CMK (cell line): Measurements from ENCODE around the gene PTGER4.
"Not testable (repeated sequence)": the region's sequence is repeated elsewhere in the genome, so short reads cannot be mapped to it uniquely, and the experiment has no call there.

ENCODE experiments used
- DNase-seq: peaks from one replicate; pipeline ENCODE4 v3.0.0-alpha.2; 2010; ENCODE audit warnings: low read depth

The PTGER4 gene

DNA sequence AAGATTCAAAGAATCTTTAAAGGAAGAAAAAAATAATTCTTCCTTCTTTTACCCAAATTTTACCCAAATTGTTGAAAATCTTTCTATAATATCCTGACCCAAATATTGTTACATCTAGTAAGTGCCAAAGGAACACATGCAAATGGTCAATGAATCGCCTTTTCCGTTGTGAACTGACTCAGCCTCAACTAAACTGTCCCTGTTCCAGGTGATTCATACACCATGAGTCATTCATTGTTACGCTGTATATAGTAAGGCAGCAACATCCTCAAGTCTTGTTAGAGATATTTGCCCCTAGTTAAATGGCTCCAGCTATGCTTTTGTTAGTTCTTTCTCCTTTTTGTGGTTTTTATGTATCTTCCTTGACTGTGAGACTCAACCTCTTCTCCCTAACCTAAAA lies 9.7 kb downstream of the PTGER4 start:
- DNase-seq = no peak

DNA sequence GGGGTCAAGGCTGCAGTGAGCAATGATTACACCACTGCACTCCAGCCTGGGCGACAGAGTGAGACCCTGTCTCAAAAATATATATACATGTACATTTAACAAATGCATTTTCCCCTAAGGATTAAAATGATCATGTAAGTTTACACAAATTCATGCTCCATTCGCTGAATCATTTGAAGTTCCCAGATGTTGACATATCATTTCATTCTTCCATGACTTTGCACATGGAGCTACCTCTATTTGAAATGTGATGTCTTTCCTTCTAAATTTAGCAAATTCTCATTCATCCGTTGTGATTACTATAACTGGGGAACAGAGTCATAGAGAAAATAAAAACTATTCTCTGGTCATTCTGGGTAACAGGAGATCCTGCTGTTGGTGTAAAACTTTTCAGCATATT lies 10.6 kb downstream of the PTGER4 start:
- DNase-seq = no peak

- no peak for DNase-seq
These were observed 12.2 kb downstream of the PTGER4 start for GRCh38 chr5:40691894-40692293.

- no peak for DNase-seq
These were observed 14.7 kb downstream of the PTGER4 start for GRCh38 chr5:40694433-40694832.

DNA sequence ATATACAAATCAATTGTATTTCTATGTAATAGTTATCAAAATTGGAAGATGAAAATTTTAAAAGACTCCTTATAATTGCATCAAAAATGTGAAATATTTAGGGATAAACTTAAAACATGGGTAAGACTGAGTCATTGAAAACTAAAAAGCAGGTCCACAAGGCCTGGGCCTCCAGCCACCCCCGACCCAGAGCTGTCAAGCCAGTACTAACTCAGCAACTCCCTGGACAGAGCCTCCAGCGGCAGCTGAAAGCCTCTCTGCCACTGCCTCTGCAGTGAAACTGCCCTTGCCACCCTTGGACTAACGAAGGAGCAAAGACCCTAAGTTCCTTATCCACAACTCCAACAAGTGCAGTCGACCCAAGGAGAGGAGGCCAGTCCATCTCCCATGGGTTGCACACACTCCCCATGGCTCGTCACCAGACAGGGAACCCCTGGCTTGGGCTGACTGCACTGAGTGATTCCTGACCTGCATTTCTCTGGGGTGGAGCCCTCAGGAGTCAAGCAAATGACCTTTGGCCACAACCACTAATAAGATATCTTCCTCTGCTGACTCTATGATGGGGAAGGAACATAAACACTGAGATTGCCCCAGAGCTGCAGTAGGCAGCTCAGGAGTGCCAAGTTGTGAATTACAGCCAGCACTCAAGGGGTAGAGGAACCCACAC lies 20.5 kb downstream of the PTGER4 start:
- DNase-seq = no peak

DNA sequence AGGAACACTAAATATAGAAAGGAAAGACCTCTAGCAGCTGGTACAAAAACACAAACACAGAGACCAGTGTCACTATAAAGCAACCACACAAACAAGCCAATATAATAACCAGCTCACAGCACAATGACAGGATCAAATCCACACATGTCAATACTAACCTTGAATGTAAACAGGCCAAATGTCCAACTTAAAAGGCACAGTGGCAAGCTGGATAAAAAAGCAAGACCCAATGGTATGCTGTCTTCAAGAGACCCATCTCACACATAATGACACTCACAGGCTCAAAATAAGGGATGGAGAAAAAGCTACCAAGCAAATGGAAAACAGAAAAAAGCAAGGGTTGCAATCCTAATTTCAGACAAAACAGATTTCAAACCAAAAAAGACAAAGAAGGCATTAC lies 22.3 kb downstream of the PTGER4 start:
- DNase-seq = not testable (repeated sequence)

GRCh38 chr5:40705484-40705883 lies 25.8 kb downstream of the PTGER4 start:
- DNase-seq = not testable (repeated sequence)

DNA sequence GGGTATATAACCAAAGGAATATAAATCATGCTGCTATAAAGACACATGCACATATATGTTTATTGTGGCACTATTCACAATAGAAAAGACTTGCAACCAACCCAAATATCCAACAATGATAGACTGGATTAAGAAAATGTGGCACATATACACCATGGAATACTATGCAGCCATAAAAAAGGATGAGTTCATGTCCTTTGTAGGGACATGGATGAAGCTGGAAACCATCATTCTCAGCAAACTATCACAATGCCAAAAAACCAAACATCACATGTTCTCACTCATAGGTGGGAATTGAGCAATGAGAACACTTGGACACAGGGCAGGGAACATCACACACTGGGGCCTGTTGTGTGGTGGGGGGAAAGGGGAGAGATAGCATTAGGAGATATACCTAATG lies 30.9 kb downstream of the PTGER4 start:
- not testable (repeated sequence) for DNase-seq

DNA sequence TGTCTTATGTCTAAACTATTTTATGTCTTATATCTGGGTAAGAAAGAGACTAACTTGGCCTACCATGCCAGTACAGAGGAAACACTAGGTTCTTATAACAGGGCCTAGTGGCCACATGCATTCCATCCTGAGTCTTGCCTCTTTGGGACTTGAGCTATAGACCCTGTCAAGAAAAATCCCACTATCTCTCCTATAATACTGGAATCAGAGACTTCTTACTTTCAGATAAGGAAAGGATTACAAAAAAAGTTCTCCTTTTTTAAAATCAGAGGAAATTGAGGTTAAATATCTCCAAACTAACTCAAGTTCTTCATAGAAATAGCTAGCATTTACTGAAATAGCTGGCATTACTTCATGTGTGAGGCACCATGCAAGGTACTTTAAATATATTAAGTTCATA lies 34.3 kb downstream of the PTGER4 start:
- no peak for DNase-seq

GRCh38 chr5:40716000-40716399 lies 36.3 kb downstream of the PTGER4 start:
- no peak for DNase-seq

DNA sequence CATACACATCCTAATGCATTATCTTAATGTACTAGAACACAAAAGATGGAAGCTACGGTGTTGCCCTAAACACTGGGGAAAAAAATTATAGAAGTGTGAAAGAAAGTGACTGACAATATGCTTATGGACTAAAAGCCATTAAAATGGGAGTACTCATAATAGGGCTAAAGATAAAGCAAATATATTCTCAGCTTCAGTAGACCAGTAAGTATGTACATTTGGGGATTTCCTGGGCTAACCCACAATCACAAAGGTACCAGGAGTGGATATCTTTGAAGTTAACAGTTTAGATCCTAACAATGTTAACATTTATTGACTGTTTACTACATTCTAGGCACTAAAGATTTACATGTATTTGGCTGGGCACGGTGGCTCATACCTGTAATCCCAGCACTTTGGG lies 36.9 kb downstream of the PTGER4 start:
- DNase-seq = no peak

DNA sequence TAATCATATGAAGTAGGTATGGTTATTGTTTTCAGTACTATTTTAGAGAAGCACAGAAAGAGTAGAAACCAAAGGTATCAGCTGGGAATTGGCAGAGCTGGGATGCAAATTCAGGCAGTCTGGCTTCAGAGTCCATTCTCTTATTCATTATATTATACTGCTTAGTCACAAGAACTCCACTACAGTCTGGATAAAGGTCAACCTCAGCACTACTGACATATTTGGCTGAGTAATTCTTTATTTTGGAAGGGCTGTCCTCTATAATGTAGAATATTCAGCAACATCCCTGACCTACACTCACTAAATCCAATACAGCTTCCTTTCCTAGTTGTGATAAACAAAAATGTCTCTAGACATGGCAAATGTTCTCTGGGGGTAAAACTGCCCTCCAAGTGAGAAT lies 37.6 kb downstream of the PTGER4 start:
- DNase-seq = no peak

DNA sequence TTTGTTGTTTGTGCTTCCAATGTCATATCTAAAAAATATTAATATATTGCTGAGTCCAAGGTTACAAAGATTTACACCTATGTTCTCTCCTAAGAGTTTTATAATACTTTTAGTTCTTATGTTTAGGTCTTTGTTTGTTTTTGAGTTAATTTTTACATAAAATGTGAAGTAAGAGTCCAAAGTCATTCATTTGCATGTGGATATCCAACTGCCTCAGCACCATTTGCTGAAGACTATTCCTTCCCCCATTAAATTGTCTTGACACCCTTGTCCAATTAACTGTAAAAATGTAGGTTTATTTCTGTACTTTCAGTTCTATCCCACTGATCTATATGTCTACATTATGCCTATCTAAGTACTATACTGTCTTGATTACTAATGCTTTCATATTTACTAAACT lies 40.4 kb downstream of the PTGER4 start:
- no peak for DNase-seq

DNA sequence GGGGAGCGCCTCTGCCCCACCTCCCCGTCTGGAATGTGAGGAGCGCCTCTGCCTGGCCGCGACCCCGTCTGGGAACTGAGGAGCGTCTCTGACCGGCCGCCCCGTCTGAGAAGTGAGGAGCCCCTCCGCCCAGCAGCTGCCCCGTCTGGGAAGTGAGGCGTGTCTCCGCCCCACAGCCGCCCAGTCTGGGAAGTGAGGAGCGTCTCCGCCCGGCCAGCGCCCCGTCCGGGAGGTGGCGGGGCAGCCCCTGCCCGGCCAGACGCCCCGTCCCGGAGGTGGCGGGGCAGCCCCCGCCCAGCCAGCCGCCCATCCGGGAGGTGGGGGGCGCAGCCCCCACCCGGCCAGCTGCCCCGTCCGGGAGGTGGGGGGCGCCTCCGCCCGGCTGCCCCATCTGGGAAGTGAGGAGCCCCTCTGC lies 42.8 kb downstream of the PTGER4 start:
- DNase-seq = not testable (repeated sequence)

GRCh38 chr5:40733434-40733833 lies 53.7 kb downstream of the PTGER4 start:
- peak; percentile 61 for DNase-seq

DNA sequence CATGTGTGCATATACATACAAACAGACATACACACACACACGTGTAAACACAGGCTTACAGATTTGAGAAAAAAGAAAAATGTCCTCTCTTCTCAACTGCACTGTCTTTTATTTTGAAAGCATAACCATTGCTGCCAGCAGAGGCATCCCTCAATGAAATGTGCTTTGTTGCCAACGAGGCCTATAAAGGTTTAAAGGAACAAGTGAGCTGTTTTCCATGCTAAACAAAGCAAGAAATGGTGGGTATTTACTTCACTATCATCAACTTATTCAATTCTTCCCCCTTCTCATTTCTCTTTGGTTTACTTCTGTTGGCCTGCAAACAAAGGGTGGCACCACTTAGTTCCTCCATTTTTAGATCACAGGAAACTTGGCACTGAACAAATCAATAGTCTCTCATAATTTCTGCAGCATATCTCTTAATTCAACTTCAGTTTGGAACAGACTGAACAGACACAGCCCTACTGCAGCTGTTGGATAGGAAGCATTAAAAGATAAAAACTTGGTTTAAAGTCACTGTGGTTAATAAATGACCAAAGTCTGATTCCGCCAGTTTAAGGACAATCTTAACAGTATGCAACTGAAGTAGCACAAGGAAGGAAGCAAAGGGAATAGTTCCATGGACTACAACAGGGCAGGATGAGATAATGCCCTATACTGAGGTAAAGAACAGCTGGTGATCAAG lies 54.3 kb downstream of the PTGER4 start:
- peak; percentile 53 for DNase-seq

DNA sequence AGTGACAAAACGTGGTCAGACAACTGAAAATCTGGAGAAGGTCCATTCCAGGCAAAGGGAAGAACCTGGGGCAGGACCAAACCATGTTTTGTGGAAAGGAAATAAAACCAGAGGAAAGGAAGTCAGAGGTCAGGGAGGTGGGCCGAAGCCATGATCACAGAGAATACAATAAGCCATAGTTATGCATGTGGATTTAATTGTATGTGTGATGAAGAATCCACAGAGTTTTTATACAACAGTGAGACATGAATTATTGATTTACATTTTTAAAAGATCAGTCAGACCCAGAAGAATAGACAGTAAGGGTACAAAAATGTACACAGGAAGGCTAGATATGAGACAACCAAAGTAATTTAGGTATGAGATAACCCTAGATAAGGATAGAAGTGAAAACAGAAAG lies 55.3 kb downstream of the PTGER4 start:
- DNase-seq = no peak

GRCh38 chr5:40735609-40736008 lies 55.9 kb downstream of the PTGER4 start:
- no peak for DNase-seq

DNA sequence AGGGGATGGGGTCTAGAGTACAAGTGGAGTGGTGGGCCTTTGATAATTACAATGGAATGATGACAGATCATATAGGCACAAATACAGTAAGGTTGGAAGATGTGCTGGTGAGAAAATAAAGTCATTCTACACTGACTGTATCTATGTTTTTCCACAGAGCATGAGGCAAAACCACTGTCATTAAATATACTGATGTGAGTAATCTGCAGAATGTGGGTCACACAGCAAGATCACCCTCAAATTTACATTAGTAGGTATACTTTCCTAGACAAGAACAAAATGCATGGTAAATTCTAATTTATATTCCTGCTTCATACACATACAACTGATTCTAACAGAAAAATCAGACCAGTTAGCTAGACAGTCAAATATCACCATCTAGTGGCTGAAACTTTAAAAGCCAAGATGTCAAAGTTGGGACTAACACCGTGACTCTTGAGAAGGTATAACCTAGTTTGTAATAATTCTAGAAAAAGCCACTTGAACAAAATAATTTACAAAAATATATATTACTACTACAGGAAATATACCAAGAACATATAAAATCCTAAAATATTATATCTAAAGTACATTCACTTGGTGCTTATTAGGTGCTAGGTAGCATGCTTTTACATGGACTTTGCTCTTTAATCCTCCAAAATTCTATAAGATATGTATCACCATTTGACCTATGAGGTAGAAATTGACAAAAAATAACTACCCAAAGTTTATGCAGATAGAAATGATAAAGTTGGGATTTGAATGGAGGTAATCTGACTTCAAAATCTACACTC lies 56.6 kb downstream of the PTGER4 start:
- DNase-seq = no peak

GRCh38 chr5:40738502-40738901 lies 58.8 kb downstream of the PTGER4 start:
- no peak for DNase-seq
